BLaER1 treated with 17β-estradiol and CSF1 and Interleukin-3, amounts not matched to agents 10 nM and 100 nM (cell line): ENCODE data around the gene AKR1B15.
A peak's percentile ranks its signal among the peaks of the same experiment; 100 is the strongest.

Source experiments
- H3K27ac ChIP-seq, 11 experiments: shearing (Covaris generic); formaldehyde crosslinking; 2 replicates each; pipeline ENCODE4 v1.8.1; 2022
- H3K27me3 ChIP-seq, 11 experiments: shearing (Covaris generic); formaldehyde crosslinking; 2 replicates each; pipeline ENCODE4 v1.8.1; 2022
- H3K36me3 ChIP-seq, 11 experiments: shearing (Covaris generic); formaldehyde crosslinking; 2 replicates each; pipeline ENCODE4 v1.8.1; 2022
- H3K4me1 ChIP-seq, 10 experiments: shearing (Covaris generic); formaldehyde crosslinking; 2 replicates each; pipeline ENCODE4 v1.8.1; 2022
- H3K4me2 ChIP-seq, 11 experiments: shearing (Covaris generic); formaldehyde crosslinking; 2 replicates each; pipeline ENCODE4 v1.8.1; 2022
- H3K4me3 ChIP-seq, 10 experiments: shearing (Covaris generic); formaldehyde crosslinking; 2 replicates each; pipeline ENCODE4 v1.8.1; 2022
- H3K9ac ChIP-seq, 11 experiments: shearing (Covaris generic); formaldehyde crosslinking; 2 replicates each; pipeline ENCODE4 v1.8.1; 2022
- H3K9me3 ChIP-seq, 11 experiments: shearing (Covaris generic); formaldehyde crosslinking; replicated peaks in 1 of 11; 2 replicates each; pipeline ENCODE4 v1.8.1; 2022
- H4K20me1 ChIP-seq, 11 experiments: shearing (Covaris generic); formaldehyde crosslinking; 2 replicates each; pipeline ENCODE4 v1.8.1; 2022
- Cebpa-rat ChIP-seq, 11 experiments: shearing (Covaris generic); IDR thresholded peaks; 2 replicates each; pipeline ENCODE4 v1.8.1; 2022

Gene AKR1B15

DNA sequence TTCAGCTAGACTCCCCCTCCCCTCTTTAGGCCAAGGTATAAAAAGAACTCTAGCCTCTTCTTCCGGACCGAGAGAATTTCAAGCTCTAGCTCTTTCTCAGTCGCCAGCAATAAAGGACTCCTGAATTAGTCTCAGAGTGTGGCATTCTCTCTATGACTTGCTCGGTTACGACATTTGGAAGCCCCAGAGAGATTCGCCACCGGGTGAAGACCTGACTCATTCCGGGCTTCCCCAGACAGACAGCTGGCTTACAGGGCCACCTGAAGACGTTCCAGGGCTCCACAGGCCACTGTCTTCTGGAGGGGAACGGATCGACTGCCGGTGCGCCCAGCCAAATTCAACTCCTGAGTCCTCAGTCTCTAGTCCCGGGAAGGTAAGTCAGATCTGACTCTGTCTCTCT, at the start of gene AKR1B15:
Gene AKR1B15, plus strand, starts transcription at position 234 of the 400 bp plus-strand sequence. CDS start 15,510 bp downstream, outside the sequence.
- Histone ChIP-seq H3K4me2 (peak within 1 kb of the TSS in 4 of 11 experiments; percentile 12 to 54 (median 28); a peak in 8 of 22 replicates), H4K20me1 (no peaks in the 10 kb centered on the region), H3K4me3 (no peak within 1 kb of the TSS), H3K9me3 (no peaks in the 10 kb centered on the region), H3K36me3 (no peaks in the 10 kb centered on the region), H3K27me3 (no peaks in the 10 kb centered on the region), H3K9ac (no peak within 1 kb of the TSS), H3K27ac (no peak within 1 kb of the TSS; a peak in 1 of 22 replicates), H3K4me1 (peaks cover 0 to 14% (median 9%) of the 10 kb centered on the region in 10 experiments; a peak in 10 of 20 replicates)
- no peak for TF ChIP-seq Cebpa-rat (IDR thresholded peaks at IDR 0.05)

DNA sequence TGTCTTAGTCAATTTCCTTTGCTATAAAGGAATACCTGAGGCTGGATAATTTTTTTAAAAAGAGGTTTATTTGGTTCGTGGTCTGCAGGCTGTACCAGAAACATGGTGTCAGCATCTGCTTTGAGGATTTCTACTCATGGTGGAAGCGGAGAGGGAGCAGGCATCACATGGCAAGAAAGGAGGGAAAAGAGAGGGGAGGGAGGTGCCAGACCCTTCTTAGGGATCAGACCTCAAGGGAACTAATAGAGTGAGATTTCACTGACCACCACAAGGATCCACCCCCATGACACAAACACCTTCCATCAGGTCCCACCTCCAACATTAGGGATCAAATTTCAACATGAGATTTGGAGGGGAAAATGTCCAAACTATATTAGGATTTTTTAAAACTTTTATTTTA, 48.5 kb upstream of the AKR1B15 start:
- no peak overlapping the region for H3K4me2 ChIP-seq
- peaks cover 0 to 21% (median 0%) of the 10 kb centered on the region in 10 experiments; a peak in 8 of 20 replicates for H3K4me1 ChIP-seq
- H4K20me1 ChIP-seq = no peaks in the 10 kb centered on the region
- no peak for TF ChIP-seq Cebpa-rat (IDR thresholded peaks at IDR 0.05)
- no peak overlapping the region for H3K27ac ChIP-seq
- peaks cover 0 to 5% (median 0%) of the 10 kb centered on the region in 11 experiments; a peak in 3 of 22 replicates for H3K9me3 ChIP-seq
- no peak overlapping the region for H3K9ac ChIP-seq
- H3K27me3 ChIP-seq = no peaks in the 10 kb centered on the region
- H3K36me3 ChIP-seq = no peaks in the 10 kb centered on the region
- no peak overlapping the region for H3K4me3 ChIP-seq

- TF ChIP-seq Cebpa-rat (IDR thresholded peaks at IDR 0.05) = no peak
- Histone ChIP-seq H3K27ac (no peak overlapping the region), H4K20me1 (no peaks in the 10 kb centered on the region), H3K9me3 (peaks cover 0 to 5% (median 0%) of the 10 kb centered on the region in 11 experiments; a peak in 3 of 22 replicates), H3K4me1 (peaks cover 0 to 21% (median 0%) of the 10 kb centered on the region in 10 experiments; a peak in 8 of 20 replicates), H3K4me2 (no peak overlapping the region), H3K36me3 (no peaks in the 10 kb centered on the region), H3K4me3 (no peak overlapping the region), H3K27me3 (no peaks in the 10 kb centered on the region), H3K9ac (no peak overlapping the region)
Measured at GRCh38 chr7:134500982-134501381, 47.9 kb upstream of the AKR1B15 start.

DNA sequence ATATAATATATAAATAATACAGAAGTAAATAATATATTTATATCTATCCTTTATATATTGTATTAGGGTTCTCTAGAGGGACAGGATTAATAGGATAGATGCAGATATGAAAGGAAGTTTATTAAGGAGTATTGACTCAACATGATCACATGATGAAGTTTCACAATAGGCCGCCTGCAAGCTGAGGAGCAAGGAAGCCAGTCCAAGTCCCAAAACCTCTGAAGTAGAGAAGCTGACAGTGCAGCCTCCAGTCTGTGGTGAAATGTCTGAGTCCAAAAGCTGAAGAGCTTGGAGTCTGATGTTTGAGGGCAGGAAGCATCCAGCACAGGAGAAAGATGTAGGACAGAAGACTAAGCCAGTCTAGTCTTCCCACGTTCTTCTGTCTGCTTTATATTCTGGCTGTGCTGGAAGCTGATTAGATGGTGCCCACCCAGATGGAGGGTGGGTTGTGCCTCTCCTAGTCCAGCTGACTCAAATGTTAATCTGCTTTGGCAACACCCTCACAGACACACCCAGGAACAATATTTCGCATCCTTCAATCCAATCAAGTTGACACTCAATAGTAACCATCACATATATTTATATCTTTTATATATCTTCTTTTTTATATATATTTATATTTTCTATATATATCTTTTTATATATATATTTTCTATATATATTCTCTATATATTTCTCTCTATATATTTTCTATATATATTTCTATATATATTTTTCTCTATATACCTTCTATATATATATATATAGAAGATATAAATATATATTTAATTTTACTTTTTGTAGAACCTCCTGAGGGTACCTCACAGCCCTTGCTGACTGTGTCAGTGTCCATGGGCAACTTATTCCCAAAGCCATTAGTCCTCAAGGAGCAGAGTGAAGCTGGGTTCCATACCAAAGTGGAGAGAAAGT, 46.2 kb upstream of the AKR1B15 start:
- H3K9ac ChIP-seq = no peak overlapping the region; a peak in 1 of 22 replicates
- H3K4me2 ChIP-seq = peak overlapping the region in 3 of 11 experiments; percentile 52 to 63 (median 58); a peak in 6 of 22 replicates
- peak in 5 of 11 experiments; percentile 7 to 51 (median 37); a peak in 2 of 22 replicates for TF ChIP-seq Cebpa-rat (IDR thresholded peaks at IDR 0.05)
- peak overlapping the region in 1 of 11 experiments; percentile 38; a peak in 1 of 22 replicates for H3K27ac ChIP-seq
- peaks cover 0 to 5% (median 0%) of the 10 kb centered on the region in 11 experiments; a peak in 3 of 22 replicates for H3K9me3 ChIP-seq
- no peaks in the 10 kb centered on the region for H3K27me3 ChIP-seq
- no peaks in the 10 kb centered on the region for H3K36me3 ChIP-seq
- no peak overlapping the region for H3K4me3 ChIP-seq
- H4K20me1 ChIP-seq = no peaks in the 10 kb centered on the region
- H3K4me1 ChIP-seq = peaks cover 0 to 21% (median 0%) of the 10 kb centered on the region in 10 experiments; a peak in 8 of 20 replicates

- no peak overlapping the region for H3K4me3 ChIP-seq
- no peak for TF ChIP-seq Cebpa-rat (IDR thresholded peaks at IDR 0.05)
- no peaks in the 10 kb centered on the region for H3K27me3 ChIP-seq
- H3K9me3 ChIP-seq = no peaks in the 10 kb centered on the region
- no peaks in the 10 kb centered on the region for H4K20me1 ChIP-seq
- H3K27ac ChIP-seq = no peak overlapping the region
- H3K36me3 ChIP-seq = no peaks in the 10 kb centered on the region
- peak overlapping the region in 2 of 11 experiments; percentile 2 to 33; a peak in 1 of 22 replicates for H3K4me2 ChIP-seq
- no peak overlapping the region for H3K9ac ChIP-seq
- peaks cover 0 to 21% (median 0%) of the 10 kb centered on the region in 10 experiments; a peak in 8 of 20 replicates for H3K4me1 ChIP-seq
Measured at GRCh38 chr7:134504660-134505164, 44.2 kb upstream of the AKR1B15 start.

- Histone ChIP-seq H3K9ac (no peak overlapping the region), H3K9me3 (no peaks in the 10 kb centered on the region), H3K4me3 (no peak overlapping the region), H3K36me3 (no peaks in the 10 kb centered on the region), H3K4me2 (no peak overlapping the region), H3K4me1 (peaks cover 0 to 21% (median 0%) of the 10 kb centered on the region in 10 experiments; a peak in 8 of 20 replicates), H3K27me3 (no peaks in the 10 kb centered on the region), H4K20me1 (no peaks in the 10 kb centered on the region), H3K27ac (no peak overlapping the region)
- no peak for TF ChIP-seq Cebpa-rat (IDR thresholded peaks at IDR 0.05)
Measured at GRCh38 chr7:134505856-134506255, 43.1 kb upstream of the AKR1B15 start.

DNA sequence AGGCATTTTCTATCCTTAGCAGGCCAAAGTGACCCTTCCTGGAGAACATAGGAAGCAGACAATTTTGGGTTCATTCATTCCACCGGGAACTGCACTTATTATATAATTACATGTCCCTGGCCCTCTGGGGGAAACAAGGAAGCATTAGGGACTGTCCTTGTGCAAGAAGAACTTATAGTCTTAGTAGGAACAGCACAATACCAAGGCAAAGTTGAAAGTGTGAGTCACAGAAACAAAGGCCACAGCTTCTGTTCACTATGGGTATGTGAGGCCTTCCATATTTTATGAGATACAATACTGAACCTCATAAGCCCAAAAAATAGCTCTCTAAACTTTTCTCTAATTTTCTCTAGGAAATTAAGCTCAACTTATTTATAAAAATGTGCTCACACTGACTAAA, 39.9 kb upstream of the AKR1B15 start:
- no peak overlapping the region for H3K4me2 ChIP-seq
- H3K4me3 ChIP-seq = no peak overlapping the region
- H3K36me3 ChIP-seq = no peaks in the 10 kb centered on the region
- TF ChIP-seq Cebpa-rat (IDR thresholded peaks at IDR 0.05) = no peak
- no peaks in the 10 kb centered on the region for H3K27me3 ChIP-seq
- H3K9me3 ChIP-seq = no peaks in the 10 kb centered on the region
- no peak overlapping the region for H3K27ac ChIP-seq
- H3K9ac ChIP-seq = no peak overlapping the region
- H4K20me1 ChIP-seq = no peaks in the 10 kb centered on the region
- no peaks in the 10 kb centered on the region for H3K4me1 ChIP-seq

DNA sequence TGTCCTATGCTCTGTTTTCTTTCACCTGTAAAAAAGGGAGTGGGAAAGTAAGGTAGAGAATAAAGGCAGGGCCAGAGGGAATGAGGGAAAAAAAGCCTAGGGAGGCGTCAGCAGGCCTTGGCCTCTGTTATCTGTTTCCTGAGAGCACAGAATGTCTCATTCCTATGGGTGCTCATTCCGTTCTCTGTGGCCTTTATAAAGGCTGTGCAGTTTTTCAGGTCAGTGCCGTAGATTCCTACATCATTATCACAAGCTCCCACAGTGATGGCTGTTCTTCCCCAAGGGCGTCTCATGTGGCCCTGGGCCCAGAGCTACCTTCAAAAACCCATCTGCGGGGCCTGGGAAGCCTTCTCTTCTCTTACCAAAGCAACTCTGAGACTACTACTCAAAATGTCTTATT, 38.3 kb upstream of the AKR1B15 start:
- no peak overlapping the region for H3K9ac ChIP-seq
- no peaks in the 10 kb centered on the region for H3K27me3 ChIP-seq

DNA sequence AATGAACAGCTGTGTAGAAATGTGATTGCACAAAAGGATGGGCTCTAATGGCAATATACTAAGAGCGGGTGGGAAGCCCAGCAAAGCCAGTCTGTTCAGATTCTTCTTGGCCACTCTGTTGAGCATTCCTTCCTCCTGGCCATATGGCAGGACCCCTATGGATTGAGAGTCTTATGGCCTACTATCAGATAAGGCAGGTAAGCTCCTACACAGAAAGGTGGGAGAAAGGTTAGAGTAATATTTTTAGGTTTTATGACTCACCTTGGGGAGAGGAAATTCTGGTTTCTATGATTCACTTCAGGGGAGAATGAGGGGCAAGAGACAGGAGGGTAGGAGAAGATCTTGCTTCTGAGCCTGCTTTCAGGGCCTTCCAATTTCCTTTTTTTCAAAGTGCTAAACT, 36.6 kb upstream of the AKR1B15 start:
- Histone ChIP-seq H3K4me3 (no peak overlapping the region), H3K27me3 (no peaks in the 10 kb centered on the region), H3K9me3 (no peaks in the 10 kb centered on the region), H3K36me3 (no peaks in the 10 kb centered on the region), H3K27ac (no peak overlapping the region), H3K4me2 (no peak overlapping the region), H3K4me1 (peaks cover 0 to 9% (median 0%) of the 10 kb centered on the region in 10 experiments; a peak in 3 of 20 replicates), H4K20me1 (no peaks in the 10 kb centered on the region), H3K9ac (no peak overlapping the region; a peak in 1 of 22 replicates)
- no peak for TF ChIP-seq Cebpa-rat (IDR thresholded peaks at IDR 0.05)

More for the DNA sequence above, 38.3 kb upstream of the AKR1B15 start:
- Histone ChIP-seq H3K36me3 (no peaks in the 10 kb centered on the region), H3K4me2 (no peak overlapping the region), H3K27ac (no peak overlapping the region), H3K4me1 (peaks cover 0 to 3% (median 0%) of the 10 kb centered on the region in 10 experiments; a peak in 3 of 20 replicates), H4K20me1 (no peaks in the 10 kb centered on the region), H3K9me3 (no peaks in the 10 kb centered on the region), H3K4me3 (no peak overlapping the region)
- TF ChIP-seq Cebpa-rat (IDR thresholded peaks at IDR 0.05) = no peak
